DMS53 (cell line): ENCODE data around the gene LTK.
A peak's percentile ranks its signal among the peaks of the same experiment; 100 is the strongest.

Experiments used
- DNase-seq: peaks from one replicate; lab custom pipeline; 2025; lab: John Stamatoyannopoulos, UW

Gene LTK

GRCh38 chr15:41530363-41530956, 16.8 kb upstream of the LTK start:
- DNase-seq = no peak

- no peak for DNase-seq
Measured at GRCh38 chr15:41523097-41523496, 9.5 kb upstream of the LTK start.

- DNase-seq = no peak
Measured at GRCh38 chr15:41521614-41522013, 8.0 kb upstream of the LTK start.

GRCh38 chr15:41520636-41521035, 7.0 kb upstream of the LTK start:
- DNase-seq = no peak

- no peak for DNase-seq
Measured at GRCh38 chr15:41517895-41518449, 4.3 kb upstream of the LTK start.

- DNase-seq = peak; percentile 42
Measured at GRCh38 chr15:41512940-41513505, 604 bp downstream of the LTK start.

- DNase-seq = peak; percentile 45
Measured at GRCh38 chr15:41512512-41512939, 1.1 kb downstream of the LTK start.

- DNase-seq = peak; percentile 64
Measured at GRCh38 chr15:41511899-41512369, 1.7 kb downstream of the LTK start.

- DNase-seq = peak; percentile 73
Measured at GRCh38 chr15:41511331-41511898, 2.2 kb downstream of the LTK start.

- peak; percentile 52 for DNase-seq
Measured at GRCh38 chr15:41510728-41511127, 2.9 kb downstream of the LTK start.

GRCh38 chr15:41507820-41508290, 5.8 kb downstream of the LTK start:
- DNase-seq = no peak

GRCh38 chr15:41506796-41507341, 6.8 kb downstream of the LTK start:
- peak; percentile 39 for DNase-seq

GRCh38 chr15:41505776-41506175, 7.9 kb downstream of the LTK start:
- DNase-seq = no peak

- no peak for DNase-seq
Measured at GRCh38 chr15:41504751-41505492, 8.7 kb downstream of the LTK start.

- DNase-seq = no peak
Measured at GRCh38 chr15:41503669-41504010, 10.0 kb downstream of the LTK start.

GRCh38 chr15:41502795-41503668, 10.6 kb downstream of the LTK start:
- no peak for DNase-seq

GRCh38 chr15:41501931-41502794, 11.5 kb downstream of the LTK start:
- DNase-seq = no peak

- peak; percentile 73 for DNase-seq
Measured at GRCh38 chr15:41501191-41501917, 12.3 kb downstream of the LTK start.

- no peak for DNase-seq
Measured at GRCh38 chr15:41499109-41499851, 14.3 kb downstream of the LTK start.
